IPS-11a (cell line): ENCODE measurements around the gene KDR.
A peak's percentile ranks its signal among the peaks of the same experiment; 100 is the strongest.

ENCODE experiments used
- H3K4me3 ChIP-seq: one replicate; pipeline ENCODE4 v1.5.1; 2013; ENCODE audit warnings: low read depth, low read length, control low read depth

Gene KDR

GRCh38 chr4:55125087-55125721 lies at the start of gene KDR:
Gene KDR, minus strand, starts transcription at chr4:55125595. Its CDS starts 302 bp downstream, at chr4:55125293.
- peak within 1 kb of the TSS; percentile 77 for H3K4me3 ChIP-seq

- H3K4me3 ChIP-seq = no peak overlapping the region
Measured at GRCh38 chr4:55173580-55173979, 48.2 kb upstream of the KDR start.

DNA sequence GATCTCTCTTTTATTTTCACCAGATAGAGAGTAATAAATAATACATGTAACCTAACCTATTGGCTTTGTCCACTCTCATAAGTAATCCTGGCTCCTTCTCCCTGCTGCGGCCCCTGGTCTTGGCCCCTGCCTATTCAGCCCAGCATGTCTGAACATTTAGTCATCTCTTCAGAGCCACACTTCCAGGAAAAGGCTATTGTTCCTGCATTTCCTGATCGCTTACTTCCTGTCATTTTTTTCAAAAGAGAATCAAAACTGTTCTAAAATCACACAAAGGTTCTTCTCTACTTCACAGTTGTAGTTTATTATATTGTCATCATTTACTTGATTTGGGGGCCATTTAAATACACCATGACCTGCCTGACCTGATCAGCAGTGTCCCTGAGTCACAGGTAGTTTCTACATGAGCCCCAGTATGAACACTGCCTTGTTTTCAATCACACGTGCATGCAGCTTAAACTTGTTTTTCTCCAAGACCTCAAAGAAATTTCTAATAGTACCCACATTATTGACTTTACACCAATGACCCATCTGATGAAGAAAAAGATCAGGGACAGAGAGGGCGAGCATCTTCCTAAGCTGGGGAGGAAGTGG lies 47.4 kb upstream of the KDR start:
- H3K4me3 ChIP-seq = no peak overlapping the region

GRCh38 chr4:55170462-55170861 lies 45.1 kb upstream of the KDR start:
- H3K4me3 ChIP-seq = no peak overlapping the region

- no peak overlapping the region for H3K4me3 ChIP-seq
Measured at GRCh38 chr4:55169352-55169961, 44.1 kb upstream of the KDR start.

GRCh38 chr4:55162396-55162795 lies 37.0 kb upstream of the KDR start:
- H3K4me3 ChIP-seq = no peak overlapping the region

DNA sequence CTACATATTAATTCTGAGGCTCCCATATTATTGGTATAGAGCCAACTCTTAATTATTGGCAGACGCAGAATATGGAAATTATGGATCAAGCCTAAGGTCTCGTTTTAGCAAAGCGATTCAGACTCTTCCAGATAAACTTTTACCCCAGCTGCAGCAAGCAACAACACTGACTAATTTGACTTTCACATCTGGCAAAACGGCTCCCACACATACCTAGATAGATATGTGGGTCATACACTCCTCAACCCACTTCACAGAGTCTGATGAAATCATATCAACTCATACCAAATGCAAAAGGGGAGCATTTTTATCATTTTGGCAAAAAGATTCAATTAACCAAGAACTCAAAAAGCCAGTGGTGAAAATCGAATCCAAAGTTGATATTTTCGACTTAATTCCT lies 36.3 kb upstream of the KDR start:
- no peak overlapping the region for H3K4me3 ChIP-seq

DNA sequence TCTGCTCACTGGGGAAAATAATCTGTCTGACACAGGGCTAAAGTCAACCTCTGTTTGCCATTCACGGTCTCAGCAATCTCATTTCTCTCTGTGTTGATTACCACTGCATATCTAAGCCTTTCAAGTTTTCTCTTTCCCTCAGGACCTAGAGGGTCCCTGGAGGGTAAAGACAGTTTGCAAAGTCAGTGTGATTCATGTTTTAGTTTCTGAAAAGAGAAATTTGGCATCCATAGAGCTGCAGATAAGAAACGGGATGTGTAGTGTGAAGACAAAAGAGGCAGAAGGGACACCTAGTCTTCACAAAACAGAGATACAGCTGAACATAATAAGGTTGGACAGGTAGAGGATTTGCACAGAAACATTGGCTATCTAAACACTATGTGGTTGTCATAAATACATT lies 34.5 kb upstream of the KDR start:
- H3K4me3 ChIP-seq = no peak overlapping the region

- H3K4me3 ChIP-seq = no peak overlapping the region
Measured at GRCh38 chr4:55158957-55159356, 33.6 kb upstream of the KDR start.

- H3K4me3 ChIP-seq = no peak overlapping the region
Measured at GRCh38 chr4:55157559-55158277, 32.3 kb upstream of the KDR start.

- H3K4me3 ChIP-seq = no peak overlapping the region
Measured at GRCh38 chr4:55154933-55155332, 29.5 kb upstream of the KDR start.

DNA sequence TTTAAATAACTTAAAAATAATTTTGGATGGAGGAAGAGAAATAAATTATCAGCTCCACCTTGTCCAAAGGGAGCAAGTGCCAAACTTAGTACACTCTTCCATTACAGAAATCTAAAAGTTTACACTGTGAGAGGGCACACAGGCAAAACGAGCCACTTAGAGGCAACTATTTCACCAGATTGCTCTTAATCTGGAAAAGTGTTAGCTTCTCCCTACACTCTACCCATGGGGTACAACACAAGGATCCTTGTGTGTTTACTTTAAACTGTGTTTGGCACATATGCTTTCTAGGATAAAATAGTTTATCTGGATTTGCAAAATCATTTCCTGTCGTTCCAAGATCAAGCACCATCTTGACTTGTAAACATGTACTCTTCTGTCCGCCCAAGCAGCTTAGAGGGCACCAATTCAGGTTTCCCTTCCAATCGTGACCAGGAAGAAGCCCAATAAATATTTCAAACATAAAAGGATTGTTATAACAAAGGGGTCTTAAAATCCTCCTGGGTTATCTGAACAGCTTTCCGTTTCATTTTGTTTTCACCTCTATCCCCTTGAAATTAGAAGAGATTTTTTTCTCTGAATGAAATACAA lies 29.0 kb upstream of the KDR start:
- H3K4me3 ChIP-seq = no peak overlapping the region

DNA sequence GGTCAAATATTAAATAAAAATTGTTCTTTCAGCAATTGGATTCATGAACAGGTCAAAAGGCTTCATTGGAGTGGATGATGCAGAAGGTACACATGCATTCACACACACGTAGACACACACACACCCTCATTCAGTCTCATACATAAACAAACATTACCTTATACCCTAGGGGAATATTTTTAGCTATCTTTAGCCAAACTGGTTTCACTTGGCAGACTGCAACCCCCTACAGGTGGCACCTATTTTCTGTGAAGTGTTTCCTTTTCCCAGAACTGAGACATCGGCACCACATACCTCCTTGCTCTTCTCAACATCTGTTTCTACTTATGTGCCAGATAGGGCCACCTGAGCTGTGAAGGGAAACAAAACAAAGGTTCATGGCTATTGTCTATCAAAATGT lies 18.5 kb upstream of the KDR start:
- H3K4me3 ChIP-seq = no peak overlapping the region

DNA sequence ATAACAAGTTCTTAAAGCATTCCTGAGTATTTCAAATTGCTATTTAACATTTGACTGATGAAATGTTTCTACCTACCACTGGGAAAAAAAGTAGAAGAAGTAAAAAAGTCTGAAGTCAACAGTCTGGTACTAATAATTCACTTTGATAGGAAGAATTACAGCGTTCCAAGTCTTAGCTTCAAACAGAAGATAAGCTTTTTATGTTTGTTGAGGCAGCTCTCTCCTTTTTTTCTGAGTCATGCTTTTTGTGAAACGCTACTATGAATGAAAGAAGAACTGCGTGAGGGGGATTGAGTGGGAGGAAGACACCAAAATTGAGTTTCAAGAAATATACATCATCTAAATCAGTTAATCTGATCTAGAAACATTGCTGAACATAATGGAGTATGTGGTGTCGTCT lies 13.0 kb upstream of the KDR start:
- H3K4me3 ChIP-seq = no peak overlapping the region

- H3K4me3 ChIP-seq = no peak overlapping the region
Measured at GRCh38 chr4:55136634-55137033, 11.2 kb upstream of the KDR start.

GRCh38 chr4:55133951-55134350 lies 8.6 kb upstream of the KDR start:
- no peak overlapping the region for H3K4me3 ChIP-seq

GRCh38 chr4:55132775-55133174 lies 7.4 kb upstream of the KDR start:
- H3K4me3 ChIP-seq = no peak overlapping the region

- H3K4me3 ChIP-seq = no peak overlapping the region
Measured at GRCh38 chr4:55127521-55127920, 2.1 kb upstream of the KDR start.

GRCh38 chr4:55127053-55127452 lies 1.7 kb upstream of the KDR start:
- no peak overlapping the region for H3K4me3 ChIP-seq

DNA sequence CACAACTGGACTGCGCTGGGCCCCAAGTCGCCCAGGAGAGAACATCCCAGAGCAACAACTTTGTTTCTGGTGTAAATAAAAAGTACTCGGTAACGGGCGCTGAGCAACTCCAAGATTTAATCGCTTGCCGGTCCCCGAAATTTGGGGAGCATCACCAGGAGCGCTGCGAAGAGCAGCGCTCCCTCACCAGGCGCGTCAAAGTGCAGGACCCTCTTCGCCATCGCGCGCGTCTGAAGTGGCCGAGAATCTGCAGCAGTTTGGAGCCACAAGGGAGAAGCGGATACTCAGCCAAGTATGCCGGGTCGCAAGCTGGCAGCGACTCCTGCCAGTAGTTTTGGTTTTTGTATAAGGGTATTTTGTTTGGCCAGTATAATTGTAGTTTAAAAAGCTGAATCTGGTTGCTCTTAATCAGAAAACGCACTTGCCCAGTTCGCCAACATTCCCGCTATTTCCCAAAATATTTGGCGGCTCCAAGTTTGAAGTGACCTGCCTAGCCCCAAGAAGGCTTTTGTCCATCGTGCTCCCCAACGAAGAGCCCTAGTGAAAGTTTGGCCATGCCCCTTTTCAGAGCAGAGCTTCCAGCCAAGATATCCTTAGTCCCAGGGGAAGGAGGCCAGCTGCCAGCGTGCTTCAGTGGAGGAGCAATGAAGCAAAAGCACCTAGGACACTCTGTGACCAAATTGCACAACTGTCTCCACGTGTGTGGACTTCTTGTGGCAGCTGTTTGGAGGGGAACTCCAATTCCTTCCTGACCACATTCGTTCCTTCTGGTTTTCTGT lies 557 bp upstream of the KDR start:
- peak overlapping the region; percentile 77 for H3K4me3 ChIP-seq
